ENCODE results near the gene SNAP25.

Gene SNAP25

DNA sequence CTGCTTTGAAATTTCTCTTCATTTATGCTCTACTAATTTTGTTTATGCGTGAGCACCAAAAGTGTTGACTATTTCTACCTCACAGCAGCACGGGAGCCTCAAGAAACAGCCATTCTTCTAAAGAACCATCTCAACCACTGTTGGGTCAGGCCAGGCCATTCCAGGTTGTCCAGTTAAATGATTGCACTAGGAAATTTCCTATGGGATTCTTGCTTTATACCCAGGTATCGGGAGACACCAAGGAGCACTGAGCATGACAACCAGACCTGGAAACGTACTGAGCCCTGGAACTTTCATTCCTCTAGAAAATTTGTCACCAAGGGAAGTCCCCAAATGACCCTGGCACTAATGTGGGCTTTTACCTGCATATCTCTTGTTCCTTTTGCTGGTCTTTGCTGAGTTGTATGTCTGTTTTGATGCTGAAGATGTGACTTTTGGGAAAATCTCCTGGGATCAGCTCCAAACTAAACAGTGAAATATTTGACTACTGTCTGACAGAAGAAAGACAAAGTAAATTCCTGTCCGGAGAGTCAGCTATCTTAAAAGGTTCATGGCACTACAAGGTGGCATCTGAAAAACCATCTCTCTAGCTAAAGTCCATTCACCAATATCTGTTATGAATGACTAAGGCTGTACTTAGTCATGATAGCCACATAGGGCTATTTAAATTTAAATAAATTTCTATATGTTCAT, 70.5 kb downstream of the SNAP25 start:
- peaks cover 2% of the 10 kb centered on the region for H3K27me3 ChIP-seq (ENCODE audit: insufficient read depth, poor library complexity, severe bottlenecking)
- H3K27ac ChIP-seq (replicated peaks), result no peak overlapping the region
- DNase-seq (ENCODE audit: low read depth in 1 of 2, low spot score in 1 of 2), result no peak
- no peak overlapping the region for H3K4me3 ChIP-seq (replicated peaks; ENCODE audit: insufficient read depth, low read length)
- TF ChIP-seq, protein P1, sequence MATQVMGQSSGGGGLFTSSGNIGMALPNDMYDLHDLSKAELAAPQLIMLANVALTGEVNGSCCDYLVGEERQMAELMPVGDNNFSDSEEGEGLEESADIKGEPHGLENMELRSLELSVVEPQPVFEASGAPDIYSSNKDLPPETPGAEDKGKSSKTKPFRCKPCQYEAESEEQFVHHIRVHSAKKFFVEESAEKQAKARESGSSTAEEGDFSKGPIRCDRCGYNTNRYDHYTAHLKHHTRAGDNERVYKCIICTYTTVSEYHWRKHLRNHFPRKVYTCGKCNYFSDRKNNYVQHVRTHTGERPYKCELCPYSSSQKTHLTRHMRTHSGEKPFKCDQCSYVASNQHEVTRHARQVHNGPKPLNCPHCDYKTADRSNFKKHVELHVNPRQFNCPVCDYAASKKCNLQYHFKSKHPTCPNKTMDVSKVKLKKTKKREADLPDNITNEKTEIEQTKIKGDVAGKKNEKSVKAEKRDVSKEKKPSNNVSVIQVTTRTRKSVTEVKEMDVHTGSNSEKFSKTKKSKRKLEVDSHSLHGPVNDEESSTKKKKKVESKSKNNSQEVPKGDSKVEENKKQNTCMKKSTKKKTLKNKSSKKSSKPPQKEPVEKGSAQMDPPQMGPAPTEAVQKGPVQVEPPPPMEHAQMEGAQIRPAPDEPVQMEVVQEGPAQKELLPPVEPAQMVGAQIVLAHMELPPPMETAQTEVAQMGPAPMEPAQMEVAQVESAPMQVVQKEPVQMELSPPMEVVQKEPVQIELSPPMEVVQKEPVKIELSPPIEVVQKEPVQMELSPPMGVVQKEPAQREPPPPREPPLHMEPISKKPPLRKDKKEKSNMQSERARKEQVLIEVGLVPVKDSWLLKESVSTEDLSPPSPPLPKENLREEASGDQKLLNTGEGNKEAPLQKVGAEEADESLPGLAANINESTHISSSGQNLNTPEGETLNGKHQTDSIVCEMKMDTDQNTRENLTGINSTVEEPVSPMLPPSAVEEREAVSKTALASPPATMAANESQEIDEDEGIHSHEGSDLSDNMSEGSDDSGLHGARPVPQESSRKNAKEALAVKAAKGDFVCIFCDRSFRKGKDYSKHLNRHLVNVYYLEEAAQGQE (IDR thresholded peaks at IDR 0.05; ENCODE audit: insufficient replicate concordance, low read depth), result no peak
- TF ChIP-seq, protein P2, sequence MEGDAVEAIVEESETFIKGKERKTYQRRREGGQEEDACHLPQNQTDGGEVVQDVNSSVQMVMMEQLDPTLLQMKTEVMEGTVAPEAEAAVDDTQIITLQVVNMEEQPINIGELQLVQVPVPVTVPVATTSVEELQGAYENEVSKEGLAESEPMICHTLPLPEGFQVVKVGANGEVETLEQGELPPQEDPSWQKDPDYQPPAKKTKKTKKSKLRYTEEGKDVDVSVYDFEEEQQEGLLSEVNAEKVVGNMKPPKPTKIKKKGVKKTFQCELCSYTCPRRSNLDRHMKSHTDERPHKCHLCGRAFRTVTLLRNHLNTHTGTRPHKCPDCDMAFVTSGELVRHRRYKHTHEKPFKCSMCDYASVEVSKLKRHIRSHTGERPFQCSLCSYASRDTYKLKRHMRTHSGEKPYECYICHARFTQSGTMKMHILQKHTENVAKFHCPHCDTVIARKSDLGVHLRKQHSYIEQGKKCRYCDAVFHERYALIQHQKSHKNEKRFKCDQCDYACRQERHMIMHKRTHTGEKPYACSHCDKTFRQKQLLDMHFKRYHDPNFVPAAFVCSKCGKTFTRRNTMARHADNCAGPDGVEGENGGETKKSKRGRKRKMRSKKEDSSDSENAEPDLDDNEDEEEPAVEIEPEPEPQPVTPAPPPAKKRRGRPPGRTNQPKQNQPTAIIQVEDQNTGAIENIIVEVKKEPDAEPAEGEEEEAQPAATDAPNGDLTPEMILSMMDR (IDR thresholded peaks at IDR 0.05; ENCODE audit: insufficient read depth, low read length), result no peak
- TF ChIP-seq POLR2AphosphoS5 (IDR thresholded peaks at IDR 0.05; ENCODE audit: low read depth) (no peak), GABPA (IDR thresholded peaks at IDR 0.05; ENCODE audit: low read depth) (no peak), SPI1 (IDR thresholded peaks at IDR 0.05; ENCODE audit: borderline replicate concordance, low read depth) (no peak)

DNA sequence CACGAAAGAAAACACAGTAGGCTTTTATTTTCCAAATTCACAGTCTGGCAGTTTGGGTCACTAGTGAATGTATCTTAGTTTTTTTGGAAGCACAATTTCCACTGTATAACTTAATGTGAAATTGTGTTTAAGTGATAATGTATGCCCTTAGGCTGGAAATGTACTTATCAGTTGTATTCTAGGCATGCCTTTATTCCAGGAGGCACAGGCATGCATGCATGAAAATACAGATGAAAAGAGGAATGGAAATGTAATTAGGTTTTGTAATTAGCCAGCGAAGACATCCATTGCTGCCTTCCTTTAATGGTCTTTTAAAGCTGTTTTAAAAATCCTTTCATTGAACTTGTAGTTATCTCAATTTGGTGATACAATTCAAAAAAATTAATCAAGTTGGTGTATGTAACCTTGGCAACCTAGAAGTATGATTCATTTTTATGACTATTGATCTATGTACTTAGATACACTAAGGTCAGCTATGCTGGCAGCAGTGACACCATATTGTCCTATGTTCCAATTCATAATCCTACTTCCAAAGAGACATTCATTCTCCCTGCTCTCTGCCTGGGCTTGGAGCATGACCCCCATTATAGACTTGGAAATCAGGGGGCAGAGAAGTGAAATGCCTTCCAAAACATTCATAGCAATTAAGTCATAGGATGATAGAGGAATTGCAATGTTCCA, 73.1 kb downstream of the SNAP25 start:
- Histone ChIP-seq H3K4me3 (replicated peaks; ENCODE audit: insufficient read depth, low read length) (no peak overlapping the region), H3K27me3 (ENCODE audit: insufficient read depth, poor library complexity, severe bottlenecking) (no peaks in the 10 kb centered on the region), H3K27ac (replicated peaks) (no peak overlapping the region)
- no peak for DNase-seq (ENCODE audit: low read depth in 1 of 2, low spot score in 1 of 2)
- TF ChIP-seq, protein P1 (IDR thresholded peaks at IDR 0.05; ENCODE audit: insufficient replicate concordance, low read depth), result no peak
- TF ChIP-seq POLR2AphosphoS5 (IDR thresholded peaks at IDR 0.05; ENCODE audit: low read depth) (no peak), SPI1 (IDR thresholded peaks at IDR 0.05; ENCODE audit: borderline replicate concordance, low read depth) (no peak), GABPA (IDR thresholded peaks at IDR 0.05; ENCODE audit: low read depth) (no peak)
- TF ChIP-seq, protein P2 (IDR thresholded peaks at IDR 0.05; ENCODE audit: insufficient read depth, low read length), result no peak

DNA sequence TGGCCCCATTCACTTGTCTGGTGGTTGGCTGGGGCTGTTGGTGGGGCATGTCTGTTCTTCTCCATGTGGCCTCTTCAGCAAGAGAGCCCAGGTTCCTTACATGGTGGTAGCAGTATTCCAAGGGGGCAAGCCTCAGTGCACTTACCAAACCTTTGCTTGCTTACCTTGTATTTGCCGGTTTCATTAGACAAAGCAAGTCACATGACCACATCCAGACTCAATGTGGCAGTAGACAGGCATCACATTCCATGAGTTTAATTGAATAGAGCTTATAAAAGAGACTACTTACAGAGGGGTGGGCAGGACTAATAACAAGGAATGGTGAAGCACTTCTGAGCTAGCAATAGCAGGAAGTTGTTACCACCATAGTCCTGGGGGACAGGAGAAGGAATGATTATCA, 78.6 kb downstream of the SNAP25 start:
- Histone ChIP-seq H3K27ac (replicated peaks) (no peak overlapping the region), H3K27me3 (ENCODE audit: insufficient read depth, poor library complexity, severe bottlenecking) (peaks cover 2% of the 10 kb centered on the region), H3K4me3 (replicated peaks; ENCODE audit: insufficient read depth, low read length) (no peak overlapping the region)
- TF ChIP-seq, protein P2 (IDR thresholded peaks at IDR 0.05; ENCODE audit: insufficient read depth, low read length), result no peak
- TF ChIP-seq, protein P1 (IDR thresholded peaks at IDR 0.05; ENCODE audit: insufficient replicate concordance, low read depth), result no peak
- TF ChIP-seq POLR2AphosphoS5 (IDR thresholded peaks at IDR 0.05; ENCODE audit: low read depth) (no peak), GABPA (IDR thresholded peaks at IDR 0.05; ENCODE audit: low read depth) (no peak), SPI1 (IDR thresholded peaks at IDR 0.05; ENCODE audit: borderline replicate concordance, low read depth) (no peak)
- DNase-seq (ENCODE audit: low read depth in 1 of 2, low spot score in 1 of 2), result no peak

All from HL-60 (cell line).